ENCODE results near the gene FCSK. TPM values are rescaled to one million over a fixed set of nuclear protein-coding genes. Genes with fewer than 3 reads are reported as not detected.
A peak's percentile ranks its signal among the peaks of the same experiment; 100 is the strongest.

Gene FCSK
- total RNA-seq, 2 donors from 2014 or later: 15.4 to 18.0 TPM

- Mint-ChIP-seq H3K27ac (no peak overlapping the region), H3K9me3 (no peaks in the 10 kb centered on the region), H3K27me3 (ENCODE audit: low read depth) (no peaks in the 10 kb centered on the region), H3K4me3 (no peak overlapping the region), H3K36me3 (ENCODE audit: insufficient read depth in 2 of 2) (peaks cover 0 to 3% of the 10 kb centered on the region in 2 donors), H3K4me1 (ENCODE audit: low read depth) (peaks cover 31% of the 10 kb centered on the region)
- DNase-seq: no peak
- no peak for ATAC-seq (replicated peaks in 1 of 2)
These were observed 32.7 kb upstream of the FCSK start for GRCh38 chr16:70421473-70422311.

GRCh38 chr16:70422543-70422942 lies 31.9 kb upstream of the FCSK start:
- no peak for DNase-seq
- Mint-ChIP-seq H3K4me3 (no peak overlapping the region), H3K4me1 (ENCODE audit: low read depth) (peaks cover 30% of the 10 kb centered on the region)

GRCh38 chr16:70427786-70428177 lies 26.6 kb upstream of the FCSK start:
- H3K27me3 Mint-ChIP-seq (ENCODE audit: low read depth): no peaks in the 10 kb centered on the region
- peaks cover 51% of the 10 kb centered on the region for H3K4me1 Mint-ChIP-seq (ENCODE audit: low read depth)
- peak overlapping the region; percentile 54 to 71 for H3K4me3 Mint-ChIP-seq
- ATAC-seq (replicated peaks in 1 of 2) (no peak), DNase-seq (no peak)
- H3K36me3 Mint-ChIP-seq (ENCODE audit: insufficient read depth in 2 of 2): peaks cover 0 to 5% of the 10 kb centered on the region in 2 donors
- H3K9me3 Mint-ChIP-seq: no peaks in the 10 kb centered on the region
- peak overlapping the region; percentile 29 for H3K27ac Mint-ChIP-seq

More at GRCh38 chr16:70422543-70422942, 31.9 kb upstream of the FCSK start:
- no peak for ATAC-seq (replicated peaks in 1 of 2)
- H3K27me3 Mint-ChIP-seq (ENCODE audit: low read depth): no peaks in the 10 kb centered on the region
- H3K27ac Mint-ChIP-seq: no peak overlapping the region
- peaks cover 0 to 3% of the 10 kb centered on the region in 2 donors for H3K36me3 Mint-ChIP-seq (ENCODE audit: insufficient read depth in 2 of 2)
- no peaks in the 10 kb centered on the region for H3K9me3 Mint-ChIP-seq

- Mint-ChIP-seq H3K27me3 (ENCODE audit: low read depth) (no peaks in the 10 kb centered on the region), H3K4me3 (peak overlapping the region; percentile 54 to 71), H3K9me3 (no peaks in the 10 kb centered on the region), H3K36me3 (ENCODE audit: insufficient read depth in 2 of 2) (peaks cover 0 to 5% of the 10 kb centered on the region in 2 donors), H3K27ac (peak overlapping the region; percentile 29), H3K4me1 (ENCODE audit: low read depth) (peaks cover 57% of the 10 kb centered on the region)
- peak; percentile 78 for DNase-seq
- peak; percentile 79 to 86 for ATAC-seq (replicated peaks in 1 of 2)
These were observed 26.0 kb upstream of the FCSK start for GRCh38 chr16:70428178-70428998.

GRCh38 chr16:70429888-70430666 lies 24.3 kb upstream of the FCSK start:
- Mint-ChIP-seq H3K4me3 (peak overlapping the region; percentile 73 to 81), H3K27me3 (ENCODE audit: low read depth) (no peaks in the 10 kb centered on the region)

GRCh38 chr16:70430667-70431536 lies 23.5 kb upstream of the FCSK start:
- peak; percentile 42 to 50 for DNase-seq
- Mint-ChIP-seq H3K27ac (peak overlapping the region; percentile 88), H3K36me3 (ENCODE audit: insufficient read depth in 2 of 2) (peaks cover 0 to 2% of the 10 kb centered on the region in 2 donors), H3K9me3 (no peaks in the 10 kb centered on the region), H3K4me3 (peak overlapping the region; percentile 73 to 81), H3K27me3 (ENCODE audit: low read depth) (no peaks in the 10 kb centered on the region), H3K4me1 (ENCODE audit: low read depth) (peaks cover 66% of the 10 kb centered on the region)
- peak; percentile 49 to 60 for ATAC-seq (replicated peaks in 1 of 2)

More at GRCh38 chr16:70429888-70430666, 24.3 kb upstream of the FCSK start:
- peaks cover 66% of the 10 kb centered on the region for H3K4me1 Mint-ChIP-seq (ENCODE audit: low read depth)
- H3K27ac Mint-ChIP-seq: peak overlapping the region; percentile 88
- ATAC-seq (replicated peaks in 1 of 2): peak in 1 of 2 donors; percentile 14
- DNase-seq: no peak
- no peaks in the 10 kb centered on the region for H3K9me3 Mint-ChIP-seq
- peaks cover 0 to 5% of the 10 kb centered on the region in 2 donors for H3K36me3 Mint-ChIP-seq (ENCODE audit: insufficient read depth in 2 of 2)

GRCh38 chr16:70432356-70432722 lies 22.1 kb upstream of the FCSK start:
- no peak for DNase-seq
- Mint-ChIP-seq H3K36me3 (ENCODE audit: insufficient read depth in 2 of 2) (peaks cover 0 to 2% of the 10 kb centered on the region in 2 donors), H3K27me3 (ENCODE audit: low read depth) (no peaks in the 10 kb centered on the region), H3K27ac (no peak overlapping the region), H3K9me3 (no peaks in the 10 kb centered on the region), H3K4me1 (ENCODE audit: low read depth) (peaks cover 79% of the 10 kb centered on the region), H3K4me3 (no peak overlapping the region)
- ATAC-seq (replicated peaks in 1 of 2): no peak

GRCh38 chr16:70432723-70433457 lies 21.5 kb upstream of the FCSK start:
- H3K27ac Mint-ChIP-seq: no peak overlapping the region
- H3K36me3 Mint-ChIP-seq (ENCODE audit: insufficient read depth in 2 of 2): peaks cover under 1 to 2% of the 10 kb centered on the region in 2 donors
- H3K27me3 Mint-ChIP-seq (ENCODE audit: low read depth): no peaks in the 10 kb centered on the region
- peak overlapping the region in 1 of 2 donors; percentile 16 for H3K4me3 Mint-ChIP-seq
- DNase-seq (no peak), ATAC-seq (replicated peaks in 1 of 2) (no peak)
- no peaks in the 10 kb centered on the region for H3K9me3 Mint-ChIP-seq
- peaks cover 79% of the 10 kb centered on the region for H3K4me1 Mint-ChIP-seq (ENCODE audit: low read depth)

- Mint-ChIP-seq H3K36me3 (ENCODE audit: insufficient read depth in 2 of 2) (peaks cover 6 to 7% of the 10 kb centered on the region in 2 donors), H3K4me3 (no peak overlapping the region), H3K27ac (no peak overlapping the region), H3K27me3 (ENCODE audit: low read depth) (no peaks in the 10 kb centered on the region), H3K9me3 (no peaks in the 10 kb centered on the region), H3K4me1 (ENCODE audit: low read depth) (peaks cover 78% of the 10 kb centered on the region)
- ATAC-seq (replicated peaks in 1 of 2) (no peak), DNase-seq (no peak)
These were observed 20.8 kb upstream of the FCSK start for GRCh38 chr16:70433458-70434103.

GRCh38 chr16:70434484-70435260 lies 19.7 kb upstream of the FCSK start:
- Mint-ChIP-seq H3K4me1 (ENCODE audit: low read depth) (peaks cover 71% of the 10 kb centered on the region), H3K27me3 (ENCODE audit: low read depth) (no peaks in the 10 kb centered on the region), H3K9me3 (no peaks in the 10 kb centered on the region), H3K4me3 (no peak overlapping the region), H3K27ac (no peak overlapping the region), H3K36me3 (ENCODE audit: insufficient read depth in 2 of 2) (peaks cover 6 to 7% of the 10 kb centered on the region in 2 donors)
- no peak for ATAC-seq (replicated peaks in 1 of 2)
- no peak for DNase-seq
